SKM-1 (cell line): ENCODE results near the gene SARDH.

ENCODE experiments used
- DNase-seq: peaks from one replicate; lab custom pipeline; 2025; ENCODE audit not compliant: unreplicated experiment; lab: John Stamatoyannopoulos, UW

Gene SARDH

DNA sequence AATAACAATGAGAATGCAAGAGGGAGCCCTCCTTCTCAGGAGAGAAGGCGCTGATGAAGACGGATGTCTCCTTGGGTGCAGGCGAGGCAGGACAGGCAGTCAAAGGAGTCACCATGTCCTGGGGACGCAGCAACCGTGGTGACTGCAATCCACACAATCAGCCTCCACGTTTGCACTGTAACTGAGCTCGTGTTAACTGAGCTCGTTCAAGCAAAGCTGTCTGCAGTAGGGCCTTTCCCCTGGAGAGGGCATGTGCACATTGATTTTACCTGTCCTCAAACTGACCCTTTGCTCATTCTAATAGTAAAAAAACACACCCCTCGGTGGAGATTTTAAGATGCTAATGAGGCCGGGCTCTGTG lies 2.8 kb downstream of the SARDH start:
- DNase-seq: no peak

DNA sequence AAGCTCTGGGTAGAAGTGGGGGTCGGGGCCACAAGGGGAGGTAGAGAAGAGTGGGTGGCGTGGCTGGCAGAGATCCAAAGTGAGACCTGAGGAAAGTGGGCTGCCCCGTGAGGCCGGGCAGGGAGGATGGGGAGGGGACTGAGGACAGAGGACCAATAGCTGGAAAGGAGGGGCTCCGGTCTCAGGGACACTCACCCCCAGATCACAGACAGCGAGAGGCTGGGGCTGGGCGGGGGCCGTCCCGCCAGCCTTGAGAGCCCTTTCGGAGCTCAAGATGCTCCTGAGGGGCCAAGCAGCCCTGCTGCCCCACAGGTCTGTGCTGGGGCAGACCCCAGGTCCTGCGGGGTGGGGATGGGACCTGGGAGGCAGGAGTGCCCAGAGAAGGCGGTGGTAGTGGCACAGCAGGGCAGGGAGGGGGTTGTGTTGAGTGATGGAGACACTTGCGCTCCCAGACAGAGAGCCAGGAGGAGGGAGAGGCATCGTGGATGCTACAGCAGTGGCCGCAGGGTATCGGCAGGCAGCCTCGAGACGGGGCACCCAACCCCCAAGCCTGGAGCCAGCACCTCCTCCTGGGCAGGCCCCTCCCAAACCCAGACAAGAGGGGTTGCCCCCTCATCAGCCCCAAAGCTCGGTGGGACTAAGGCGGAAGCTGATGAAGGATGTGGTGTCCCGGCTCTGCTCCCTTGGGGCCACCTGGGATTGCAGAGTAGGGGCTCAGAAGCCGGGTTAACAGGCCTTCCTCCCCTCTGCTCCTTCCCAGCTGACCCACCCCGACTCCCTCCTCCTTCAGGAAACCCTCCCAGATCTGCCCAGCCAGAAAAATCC lies 3.4 kb downstream of the SARDH start:
- no peak for DNase-seq

DNA sequence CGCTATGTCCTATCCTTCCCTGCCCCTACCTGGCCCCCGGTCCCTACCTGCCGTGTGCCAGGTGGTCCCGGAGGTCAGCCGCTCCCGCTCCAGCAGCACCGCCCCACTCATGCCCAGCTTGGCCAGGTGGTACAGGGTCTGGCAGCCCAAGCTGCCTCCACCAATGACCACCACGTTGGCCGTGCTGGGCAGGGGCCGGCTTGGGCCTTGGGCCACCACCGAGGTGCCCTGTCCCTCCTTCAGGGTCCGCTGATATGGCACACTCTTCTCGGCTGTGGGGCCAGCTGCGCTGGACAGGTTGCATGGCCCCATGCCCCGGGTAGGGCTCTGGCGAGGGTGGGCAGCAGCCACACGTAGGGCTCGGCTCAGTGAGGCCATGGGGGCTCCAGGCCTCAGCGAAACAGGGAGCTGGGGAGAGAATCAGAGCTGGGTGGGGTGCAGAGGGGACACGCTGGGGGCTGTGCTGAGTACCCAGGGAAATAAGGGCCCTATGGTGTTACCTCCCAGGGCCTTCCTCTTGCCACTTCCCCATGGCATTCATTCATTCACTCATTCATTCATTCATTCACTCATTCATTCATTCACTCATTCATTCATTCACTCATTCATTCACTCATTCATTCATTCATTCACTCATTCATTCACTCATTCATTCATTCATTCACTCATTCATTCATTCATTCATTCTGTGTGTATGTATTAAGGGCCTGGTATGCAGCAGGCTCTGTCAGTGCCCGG lies 4.2 kb downstream of the SARDH start:
- no peak for DNase-seq

DNA sequence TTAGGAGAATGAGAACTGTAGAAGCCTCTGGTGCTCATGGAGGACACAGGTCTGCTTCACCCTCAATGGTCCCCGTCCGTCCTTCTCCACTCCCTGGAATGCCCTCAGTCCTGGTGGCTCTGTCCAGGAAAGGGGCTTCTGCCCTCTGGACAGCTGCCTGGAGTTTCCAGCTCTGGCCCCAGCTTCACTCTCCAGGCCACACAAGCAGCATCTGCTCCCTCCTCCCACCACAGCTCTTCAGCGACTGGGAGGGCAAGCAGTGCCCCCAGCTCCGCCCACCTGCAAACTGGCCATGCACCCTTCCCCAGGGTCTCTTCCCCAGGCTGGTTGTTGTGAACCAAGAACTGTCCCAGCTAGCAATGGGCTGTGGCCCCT lies 4.7 kb downstream of the SARDH start:
- no peak for DNase-seq

DNA sequence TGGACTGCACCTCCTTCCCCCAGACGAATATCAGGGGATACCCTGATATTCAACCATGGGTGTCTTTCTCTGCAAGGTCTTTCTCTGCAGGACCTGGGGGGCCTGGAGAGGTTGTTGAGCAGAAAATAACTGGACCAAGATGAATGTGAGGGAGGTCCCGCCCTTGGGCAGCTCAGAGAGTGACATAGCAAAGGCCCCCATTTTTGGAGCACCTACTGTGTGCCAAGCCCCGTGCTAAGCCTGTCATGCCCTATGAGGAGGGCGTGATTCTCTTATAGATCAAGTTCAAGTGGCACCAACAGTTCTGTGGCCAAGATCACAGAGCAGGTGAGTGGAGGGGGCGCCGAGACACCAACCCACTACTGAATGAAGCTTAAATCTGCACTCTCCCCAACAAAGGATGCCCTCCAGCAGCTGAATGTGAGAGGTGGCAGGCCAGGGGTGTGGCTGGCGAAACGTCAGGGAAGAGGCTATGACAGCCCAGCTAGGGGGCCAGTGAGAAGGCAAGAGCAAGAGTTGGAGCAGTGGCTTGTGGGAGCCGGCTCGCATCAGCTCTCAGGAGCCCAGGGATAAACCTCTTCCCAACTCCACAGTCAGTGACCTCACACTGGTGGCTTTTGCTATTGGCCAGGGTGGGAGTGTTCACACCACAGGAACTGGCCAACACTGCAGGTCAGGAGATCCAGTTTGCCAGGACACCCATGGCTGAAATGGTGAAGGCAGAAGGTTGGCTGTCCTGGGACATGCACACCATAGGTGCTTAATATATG lies 5.3 kb downstream of the SARDH start:
- DNase-seq: no peak

DNA sequence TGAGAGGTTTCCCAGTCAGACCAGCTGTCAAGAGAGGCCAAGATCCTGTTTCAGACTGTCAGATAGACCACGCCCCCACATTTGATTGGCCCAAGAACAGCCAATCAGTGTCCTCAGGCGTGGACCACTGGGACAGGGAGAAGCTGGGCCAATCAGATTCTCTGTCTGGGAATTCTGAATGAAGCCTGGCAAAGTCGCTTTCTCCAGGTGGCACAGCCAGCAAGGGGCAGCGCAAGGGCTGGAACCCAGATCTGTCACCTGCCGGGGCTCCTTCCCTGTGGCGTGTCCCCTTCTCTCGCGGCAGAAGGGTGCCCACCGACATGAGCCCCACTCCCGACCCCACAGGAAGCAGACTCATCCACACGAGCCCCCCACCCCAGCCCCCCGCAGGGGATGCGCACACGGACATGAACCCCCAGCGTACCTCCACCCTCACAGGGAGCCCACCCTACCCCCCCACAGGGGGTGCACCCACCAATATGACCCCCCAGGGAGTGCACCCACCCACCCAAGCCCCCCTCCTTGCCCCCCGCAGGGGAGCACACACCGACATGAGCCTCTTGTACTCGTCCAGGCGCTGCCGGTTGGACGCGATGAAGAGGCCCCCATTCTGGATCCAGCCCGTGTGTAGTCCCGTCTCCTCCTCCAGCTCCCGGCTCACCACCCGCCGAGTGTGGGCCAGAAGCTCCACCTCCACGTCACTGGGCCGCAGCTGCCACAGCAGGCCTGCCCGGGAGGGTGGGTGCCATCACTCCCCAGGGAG lies 6.1 kb downstream of the SARDH start:
- no peak for DNase-seq

DNA sequence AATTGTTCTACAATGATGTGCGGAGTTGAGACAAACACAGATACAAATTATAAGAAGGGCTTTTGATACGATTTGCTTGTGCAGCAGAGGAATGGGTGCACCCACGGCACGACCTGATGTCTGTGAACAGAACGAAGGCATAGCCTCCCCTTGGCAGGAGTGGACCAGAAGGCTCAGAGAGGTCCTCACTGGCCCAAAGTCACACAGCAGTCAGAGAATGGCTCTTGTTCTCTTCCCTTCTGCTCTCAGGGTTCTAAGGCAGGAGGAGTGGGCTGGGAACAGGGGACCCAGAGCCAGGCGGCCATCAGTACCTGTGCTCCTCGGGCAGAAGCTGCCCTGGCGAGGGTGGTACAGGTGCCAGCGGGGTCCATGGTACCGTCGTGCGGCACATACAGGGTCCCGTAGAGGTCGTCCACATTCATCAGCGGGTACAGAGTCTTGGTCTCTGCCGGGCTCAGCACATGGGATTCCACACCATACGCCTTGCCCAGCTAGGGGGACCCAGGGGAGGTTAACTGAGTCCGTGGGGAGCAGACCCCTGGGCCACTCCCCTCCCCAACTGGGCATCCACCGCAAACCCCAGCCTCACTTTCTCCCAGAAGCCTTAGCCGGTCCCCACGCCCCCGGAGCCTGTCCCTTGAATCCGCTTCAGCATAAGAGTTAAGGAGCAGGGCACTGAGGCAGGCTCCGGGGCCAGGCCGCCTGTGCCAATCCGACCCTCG lies 7.0 kb downstream of the SARDH start:
- no peak for DNase-seq

DNA sequence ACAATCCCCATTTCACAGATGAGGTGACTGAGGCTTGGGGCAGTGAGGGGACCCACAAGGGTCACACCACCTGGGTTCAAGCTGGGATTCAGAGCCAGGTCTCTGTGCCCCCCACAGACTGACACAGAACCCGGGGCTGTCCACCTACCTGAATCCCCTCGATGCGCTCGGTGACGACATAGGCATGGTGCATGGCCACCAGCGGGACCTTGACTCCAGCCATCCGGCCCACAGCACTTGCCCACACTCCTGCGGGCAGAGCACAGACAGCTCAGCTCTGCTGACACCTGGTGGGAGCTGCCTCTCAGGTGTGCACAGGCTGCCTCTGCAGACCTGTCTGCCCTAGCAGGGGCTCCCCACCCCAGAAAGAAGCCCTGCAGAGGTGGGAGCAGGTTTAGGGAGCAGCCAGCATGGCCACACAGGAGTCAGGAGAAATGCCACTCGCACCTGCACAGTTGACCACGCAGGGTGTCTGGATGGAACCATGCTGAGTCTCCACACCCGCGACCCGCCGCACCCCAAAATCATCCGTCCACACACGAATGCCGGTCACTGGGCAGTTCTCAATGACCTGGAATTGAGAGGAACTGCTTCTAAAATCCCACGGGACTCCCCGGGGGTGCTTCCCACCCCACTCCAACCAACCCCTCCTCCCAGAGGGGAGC lies 8.4 kb downstream of the SARDH start:
- no peak for DNase-seq

DNA sequence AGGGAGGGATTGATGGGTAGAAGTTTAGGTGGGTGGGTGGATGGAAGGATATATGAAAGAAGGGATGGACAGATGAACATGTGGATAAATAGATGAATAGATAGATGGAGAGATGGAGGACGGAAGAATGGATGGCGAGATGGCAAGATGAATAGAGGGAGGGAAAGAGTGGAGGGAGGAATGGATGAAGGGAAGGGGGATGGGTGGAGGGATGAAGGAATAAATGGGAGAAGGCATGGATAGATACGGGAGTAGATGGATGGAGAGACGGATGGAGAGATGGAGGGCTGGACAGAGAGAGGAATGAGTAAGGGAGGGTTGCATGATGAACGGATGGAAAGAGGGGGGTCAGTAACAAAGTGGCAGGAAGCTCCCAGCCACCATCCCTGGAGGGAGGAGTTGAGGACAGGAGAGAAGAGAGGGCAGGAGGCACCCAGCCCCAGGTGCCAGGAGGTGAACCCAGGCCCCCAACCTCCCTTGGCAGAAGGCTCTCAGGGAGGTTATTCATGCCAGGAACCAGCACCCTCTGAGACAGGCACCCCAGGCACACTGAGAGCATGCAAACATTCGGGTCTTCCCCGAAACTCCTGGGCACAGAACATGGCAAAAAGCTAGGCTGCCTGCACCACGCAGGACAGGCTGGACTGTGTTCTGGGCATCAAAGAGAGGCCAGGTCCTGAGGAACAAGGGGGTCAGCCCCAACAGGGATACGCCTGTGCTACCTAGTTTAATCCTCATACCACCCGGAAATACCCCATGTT lies 9.1 kb downstream of the SARDH start:
- no peak for DNase-seq

DNA sequence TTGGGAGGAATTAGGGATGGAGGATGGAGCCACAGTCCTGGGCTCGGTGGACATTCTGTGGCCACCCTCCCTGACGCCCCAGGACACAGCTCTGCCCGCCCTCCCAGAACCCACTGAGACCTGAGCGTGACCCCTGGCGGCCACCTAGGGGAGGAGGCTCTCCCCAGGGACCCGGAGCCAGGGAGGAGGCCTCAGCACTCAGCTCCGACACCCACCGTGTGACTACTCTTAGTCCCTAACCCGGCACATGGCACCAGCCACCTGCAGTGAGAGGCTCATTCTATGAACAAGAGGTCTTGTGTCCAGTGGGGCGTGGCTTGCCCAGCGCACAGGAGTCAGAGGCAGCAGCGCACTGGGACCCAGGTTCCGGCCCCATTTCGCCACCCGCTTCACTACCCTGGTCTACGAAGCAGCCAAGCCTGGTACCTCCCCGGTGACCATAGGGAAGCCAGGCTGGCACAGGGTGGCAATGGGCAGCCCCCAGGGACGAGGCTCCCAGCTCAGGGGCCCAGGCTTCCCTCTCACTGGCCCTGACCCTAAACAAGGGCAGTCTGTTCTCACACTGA lies 10.2 kb downstream of the SARDH start:
- no peak for DNase-seq

DNA sequence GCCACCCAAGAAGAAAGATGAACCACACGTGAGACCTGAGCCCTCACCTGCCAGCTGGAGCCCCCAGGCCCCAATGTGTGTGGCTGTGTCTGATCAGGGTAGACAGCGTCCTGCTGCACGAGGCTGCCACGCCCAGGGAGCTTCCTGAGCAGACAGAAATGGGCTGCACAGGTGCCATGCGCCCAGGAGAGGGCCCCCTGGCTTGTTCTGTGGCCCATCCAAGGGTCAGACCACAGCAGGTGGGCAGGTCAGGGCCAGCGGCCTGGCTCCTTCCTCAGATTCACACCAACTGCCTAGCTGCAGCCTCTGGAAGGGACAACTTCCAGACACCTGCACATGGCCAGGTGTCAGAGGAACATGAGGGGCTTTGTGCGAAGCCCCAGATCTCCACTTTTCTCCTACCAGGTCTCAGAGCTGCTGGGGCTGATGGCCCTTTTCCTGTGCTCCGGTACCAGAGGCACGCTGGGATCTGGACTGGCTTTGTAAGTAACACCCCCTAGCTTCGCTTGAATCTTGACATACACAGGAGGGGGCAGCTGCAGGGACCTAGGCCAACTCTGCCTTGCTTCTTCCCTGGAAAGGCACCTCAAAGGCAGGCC lies 10.8 kb downstream of the SARDH start:
- no peak for DNase-seq

DNA sequence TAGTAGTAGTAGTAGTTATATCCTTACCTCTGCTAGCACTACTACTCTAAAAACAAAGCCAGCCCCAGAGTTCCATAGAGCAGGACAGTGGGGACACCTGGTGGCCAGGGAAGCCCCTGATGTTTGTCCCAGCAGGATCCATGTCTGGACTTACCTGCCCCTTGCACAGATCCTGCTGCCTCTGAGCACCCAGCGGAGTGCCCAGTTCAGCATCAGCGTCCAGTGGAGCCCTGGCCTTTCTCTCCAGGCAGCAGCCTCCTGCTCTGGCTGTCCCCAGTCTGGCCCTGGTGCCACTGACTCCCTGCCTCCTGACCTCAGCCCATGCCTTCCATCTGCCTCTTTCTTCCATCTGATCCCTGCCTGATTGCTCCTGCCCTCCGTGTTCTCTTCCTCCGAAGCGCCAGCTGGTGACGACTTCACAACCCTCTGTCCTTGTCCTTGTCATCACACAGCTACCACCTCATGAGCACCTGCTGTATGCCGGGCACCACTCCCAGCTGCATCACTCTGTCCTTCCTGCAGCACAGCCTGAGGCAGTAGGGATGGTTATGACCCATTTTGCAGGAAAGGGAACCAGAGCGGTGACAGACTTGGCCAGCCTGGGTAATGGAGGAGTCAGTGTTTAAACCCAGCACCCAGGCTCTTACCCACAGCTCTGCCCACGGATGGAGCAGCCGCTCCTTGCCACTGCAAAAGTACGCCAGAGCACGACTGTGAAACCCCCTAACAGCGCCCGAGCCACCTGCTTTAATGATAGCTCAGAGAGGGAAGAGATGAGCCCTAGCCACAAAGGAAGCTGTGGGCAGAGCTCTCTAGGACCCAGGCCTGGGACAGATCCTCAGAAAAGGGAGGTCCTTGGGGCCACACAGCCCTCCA lies 11.5 kb downstream of the SARDH start:
- peak; percentile 50 for DNase-seq

DNA sequence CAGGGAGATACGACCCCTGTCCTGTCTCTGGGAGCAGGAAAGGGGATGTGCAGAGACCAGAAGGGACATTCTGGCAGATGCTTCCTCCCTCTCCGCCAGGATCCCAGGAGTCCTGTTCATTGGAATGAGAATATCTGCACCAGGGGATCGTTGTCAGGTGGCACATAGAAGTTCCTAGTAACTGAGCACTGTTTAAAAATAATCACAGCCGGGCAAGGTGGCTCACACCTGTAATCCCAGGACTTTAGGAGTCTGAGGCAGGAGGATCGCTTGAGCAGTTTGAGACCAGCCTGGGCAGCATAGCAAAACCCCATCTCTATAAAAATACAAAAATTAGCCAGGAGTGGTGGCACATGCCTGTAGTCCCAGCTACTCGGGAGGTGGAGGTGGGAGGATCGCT lies 12.3 kb downstream of the SARDH start:
- DNase-seq: no peak

DNA sequence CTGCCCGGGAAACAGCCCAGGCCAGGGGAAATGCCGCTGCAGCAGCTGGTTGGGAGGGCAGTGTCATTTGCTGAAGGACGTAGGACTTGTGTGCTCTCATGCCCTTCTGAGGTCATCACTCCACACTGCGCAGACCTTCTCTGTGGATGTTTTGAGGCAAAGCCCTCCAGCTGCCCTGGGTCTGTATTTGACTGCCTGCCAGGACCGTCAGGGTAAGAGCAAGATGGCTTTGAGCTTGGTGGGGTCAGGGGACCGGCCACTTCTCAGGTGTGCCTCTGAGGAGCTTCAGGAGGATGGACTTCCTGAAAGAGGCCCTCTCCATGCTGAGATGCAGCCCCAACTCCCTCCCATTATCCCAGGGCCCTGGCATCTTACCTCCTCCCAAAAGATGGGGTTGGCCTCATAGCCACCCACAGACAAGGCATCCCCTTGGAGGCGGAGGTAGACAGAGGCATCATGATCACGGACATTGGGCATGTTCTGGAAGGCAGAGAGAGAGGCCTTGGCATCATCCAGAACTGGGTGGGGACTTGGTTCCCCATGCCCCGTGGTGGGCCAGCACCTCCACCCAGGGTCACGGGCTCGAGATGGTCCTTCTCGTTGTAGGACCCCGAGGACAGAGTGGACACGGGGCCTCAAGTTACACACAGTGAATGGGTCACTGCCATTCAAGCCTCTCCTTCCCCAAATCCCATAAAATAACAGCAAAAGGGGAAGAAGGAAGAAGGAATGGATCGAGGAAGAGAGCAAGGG lies 19.4 kb downstream of the SARDH start:
- DNase-seq: no peak

DNA sequence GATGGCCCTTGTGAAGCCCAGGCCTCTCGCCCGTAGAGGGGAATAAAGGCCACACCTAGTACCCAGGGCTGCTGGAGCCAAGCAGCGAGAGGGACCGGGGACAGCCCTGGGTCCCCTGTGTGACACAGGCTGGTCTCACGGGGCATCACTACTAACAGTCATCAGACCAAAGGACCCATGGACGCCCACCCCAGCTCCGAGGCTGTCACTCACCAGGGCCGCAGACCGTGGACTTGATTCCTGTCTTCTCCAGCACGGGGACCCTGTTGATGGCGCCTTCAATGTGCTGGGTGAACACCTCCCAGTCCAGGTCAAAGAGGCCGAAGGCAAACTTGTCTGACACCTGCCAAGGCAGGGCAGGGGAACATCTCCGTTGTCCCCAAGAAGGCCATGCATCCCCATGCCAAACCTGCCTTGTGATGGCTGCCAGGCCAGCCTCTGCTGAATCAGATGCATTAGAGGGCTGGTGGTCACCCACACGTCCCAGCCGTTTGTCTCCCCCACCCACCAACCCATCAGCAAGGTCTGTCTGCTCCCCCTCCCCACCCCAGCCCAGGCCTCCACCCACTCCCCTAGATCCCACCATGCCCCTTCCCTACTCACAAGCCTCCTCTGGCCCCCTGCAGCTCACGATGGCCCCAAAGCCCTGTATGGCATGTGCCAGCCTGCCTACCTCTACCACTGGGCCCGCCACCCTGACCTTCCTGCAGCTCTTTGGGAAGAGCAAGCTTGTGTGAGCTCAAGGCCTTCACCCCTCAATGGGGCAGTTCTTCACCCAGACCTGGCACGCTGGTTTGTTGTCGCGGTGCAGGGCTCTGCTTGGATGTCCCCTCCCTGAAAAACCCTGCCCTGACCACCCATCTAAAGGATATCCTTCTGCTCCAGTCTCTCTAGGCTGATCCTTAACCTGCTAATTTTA lies 20.8 kb downstream of the SARDH start:
- DNase-seq: no peak

DNA sequence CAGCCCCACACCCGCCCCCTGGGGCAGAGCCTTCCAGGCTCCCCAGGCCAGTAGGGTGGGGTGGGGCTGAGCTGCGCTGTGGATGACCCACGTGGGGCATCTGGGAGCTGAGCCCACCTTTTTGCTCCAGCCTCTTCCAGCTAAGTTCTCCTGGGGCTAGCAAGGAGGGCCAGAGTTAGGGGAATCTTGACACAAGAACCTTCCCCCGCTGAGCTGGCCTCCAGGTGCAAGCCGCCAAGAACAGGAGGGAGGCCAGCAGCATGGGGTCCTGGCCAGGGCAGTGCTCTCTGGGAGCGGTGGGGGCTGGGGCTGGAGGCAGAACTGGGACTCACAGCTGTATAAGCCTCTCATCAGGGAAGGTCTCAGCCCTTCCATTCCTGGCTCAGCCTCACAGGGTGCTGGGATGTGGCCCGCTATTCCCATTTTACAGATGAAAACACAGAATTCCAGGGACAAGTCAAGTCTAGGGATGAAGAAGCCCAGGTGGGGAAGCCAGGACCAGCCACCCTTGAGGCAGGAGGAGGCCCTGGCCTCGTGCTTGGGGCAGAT lies 21.5 kb downstream of the SARDH start:
- DNase-seq: no peak
